ENCODE measurements around the gene MFNG.
"Not testable (repeated sequence)": the region's sequence is repeated elsewhere in the genome, so short reads cannot be mapped to it uniquely, and the experiment has no call there.

The MFNG gene

GRCh38 chr22:37472418-37473006, 13.7 kb downstream of the MFNG start:
- peak; percentile 53 for DNase-seq (ENCODE audit: low spot score)

- DNase-seq (ENCODE audit: low spot score) = no peak
Measured at GRCh38 chr22:37471727-37472417, 14.3 kb downstream of the MFNG start.

GRCh38 chr22:37470087-37470445, 16.1 kb downstream of the MFNG start:
- no peak for DNase-seq (ENCODE audit: low spot score)

- no peak for DNase-seq (ENCODE audit: low spot score)
Measured at GRCh38 chr22:37469416-37470086, 16.6 kb downstream of the MFNG start.

- not testable (repeated sequence) for DNase-seq (ENCODE audit: low spot score)
Measured at GRCh38 chr22:37468201-37468695, 17.9 kb downstream of the MFNG start.

GRCh38 chr22:37467391-37467955, 18.7 kb downstream of the MFNG start:
- no peak for DNase-seq (ENCODE audit: low spot score)

- DNase-seq (ENCODE audit: low spot score) = no peak
Measured at GRCh38 chr22:37464181-37464580, 22.0 kb downstream of the MFNG start.

GRCh38 chr22:37462983-37463382, 23.2 kb downstream of the MFNG start:
- no peak for DNase-seq (ENCODE audit: low spot score)

- DNase-seq (ENCODE audit: low spot score) = no peak
Measured at GRCh38 chr22:37462436-37462835, 23.7 kb downstream of the MFNG start.

- no peak for DNase-seq (ENCODE audit: low spot score)
Measured at GRCh38 chr22:37461961-37462360, 24.2 kb downstream of the MFNG start.

GRCh38 chr22:37460684-37461083, 25.5 kb downstream of the MFNG start:
- DNase-seq (ENCODE audit: low spot score) = no peak

GRCh38 chr22:37459206-37459605, 27.0 kb downstream of the MFNG start:
- no peak for DNase-seq (ENCODE audit: low spot score)

GRCh38 chr22:37457093-37457893, 28.9 kb downstream of the MFNG start:
- DNase-seq (ENCODE audit: low spot score) = peak; percentile 81

GRCh38 chr22:37456346-37456745, 29.8 kb downstream of the MFNG start:
- DNase-seq (ENCODE audit: low spot score) = no peak

- no peak for DNase-seq (ENCODE audit: low spot score)
Measured at GRCh38 chr22:37455896-37456295, 30.3 kb downstream of the MFNG start.

- DNase-seq (ENCODE audit: low spot score) = no peak
Measured at GRCh38 chr22:37454857-37455686, 31.1 kb downstream of the MFNG start.

GRCh38 chr22:37453696-37454095, 32.5 kb downstream of the MFNG start:
- DNase-seq (ENCODE audit: low spot score) = no peak

- DNase-seq (ENCODE audit: low spot score) = no peak
Measured at GRCh38 chr22:37451218-37451617, 35.0 kb downstream of the MFNG start.

GRCh38 chr22:37449331-37450001, 36.7 kb downstream of the MFNG start:
- DNase-seq (ENCODE audit: low spot score) = no peak

- DNase-seq (ENCODE audit: low spot score) = no peak
Measured at GRCh38 chr22:37448516-37449127, 37.6 kb downstream of the MFNG start.

Data from CD4-positive, alpha-beta T cell treated with Interleukin-2 at 100 ng/mL for 4 hours (primary cell).